CD8-positive, alpha-beta memory T cell (primary cell): ENCODE results near the gene FAM174C. TPM values are rescaled to one million over a fixed set of nuclear protein-coding genes. Genes with fewer than 3 reads are reported as not detected.

ENCODE experiments used
- CTCF ChIA-PET: fragments of 350-600 bp; sonication (Branson Sonifier 250); formaldehyde crosslinking; loops from one replicate; lab custom pipeline; 2021; ENCODE audit warnings: antibody characterized with exemption; lab: Charles Lee
- POLR2A ChIA-PET: fragments of 350-600 bp; sonication (Branson Sonifier 250); formaldehyde crosslinking; loops from one replicate; lab custom pipeline; 2021; ENCODE audit warnings: antibody characterized with exemption; lab: Charles Lee
- DNase-seq, 5 donors: peaks; one replicate each; pipeline versions ENCODE4 v3.0.0 to v3.0.0-alpha.2; 2020 to 2022; ENCODE audit warnings: mixed read lengths in 1 of 5
- H3K27ac ChIP-seq: one replicate; pipeline ENCODE4 v1.7.0; 2013; ENCODE audit warnings: low read depth, mild to moderate bottlenecking, low read length, moderate library complexity
- H3K27me3 ChIP-seq: 2 replicates; pipeline ENCODE4 v1.7.0; 2013; ENCODE audit warnings: low read length, mild to moderate bottlenecking; ENCODE audit not compliant: insufficient read depth, poor library complexity, severe bottlenecking
- H3K36me3 ChIP-seq: 2 replicates; pipeline ENCODE4 v1.7.0; 2013; ENCODE audit warnings: mild to moderate bottlenecking, low read length, moderate library complexity; ENCODE audit not compliant: insufficient read depth
- H3K4me1 ChIP-seq: 2 replicates; pipeline ENCODE4 v1.7.0; 2013; ENCODE audit warnings: mild to moderate bottlenecking, low read length, moderate library complexity; ENCODE audit not compliant: insufficient read depth
- H3K4me3 ChIP-seq: 2 replicates; pipeline ENCODE4 v1.7.0; 2013; ENCODE audit warnings: mild to moderate bottlenecking, low read length
- H3K9me3 ChIP-seq: 2 replicates; pipeline ENCODE4 v1.7.0; 2013; ENCODE audit warnings: mild to moderate bottlenecking, low read length
- H3K27ac Mint-ChIP-seq, 8 donors: one replicate each; pipeline ENCODE4 v1.8.0; 2020 to 2021; ENCODE audit warnings: mixed read lengths in 8 of 8, mild to moderate bottlenecking in 6 of 8, inconsistent platforms in 3 of 8, moderate library complexity in 3 of 8
- H3K27me3 Mint-ChIP-seq, 2 donors: one replicate each; pipeline ENCODE4 v1.8.0; 2020 to 2021; ENCODE audit warnings: mixed read lengths in 2 of 2, mild to moderate bottlenecking in 1 of 2, moderate library complexity in 1 of 2
- H3K36me3 Mint-ChIP-seq, 3 donors: one replicate each; pipeline ENCODE4 v1.8.0; 2020 to 2021; ENCODE audit warnings: mixed read lengths in 3 of 3, inconsistent platforms in 1 of 3, mild to moderate bottlenecking in 1 of 3
- H3K4me1 Mint-ChIP-seq, 3 donors: one replicate each; pipeline ENCODE4 v1.8.0; 2020 to 2021; ENCODE audit warnings: mixed read lengths in 3 of 3, inconsistent platforms in 1 of 3, mild to moderate bottlenecking in 1 of 3
- H3K4me3 Mint-ChIP-seq, 7 donors: one replicate each; pipeline ENCODE4 v1.8.0; 2020 to 2021; ENCODE audit warnings: mixed read lengths in 7 of 7, mild to moderate bottlenecking in 6 of 7, moderate library complexity in 4 of 7, inconsistent platforms in 2 of 7
- H3K9me3 Mint-ChIP-seq, 5 donors: one replicate each; pipeline ENCODE4 v1.8.0; 2020 to 2022; ENCODE audit warnings: mixed read lengths in 5 of 5, mild to moderate bottlenecking in 3 of 5, moderate library complexity in 2 of 5, inconsistent platforms in 1 of 5
- polyA plus RNA-seq: library from polyadenylated mRNA; unstranded; fragments of 300-500 nt; fragmentation: Illumina TruSeq; gene quantifications from one replicate; pipeline ENCODE4 v1.2.3, GENCODE V29; 2021
- total RNA-seq, 2 experiments: library from RNA; stranded (reverse); gene quantifications; one replicate each; pipeline ENCODE4 v1.2.3, GENCODE V29; 2021

Gene FAM174C
- total and polyA plus RNA-seq, 3 experiments from 2014 or later, result 100 to 113 (median 113) TPM

- peak in 2 of 5 donors; percentile 32 to 75 for DNase-seq
- H3K4me1 ChIP-seq, result peaks cover 64% of the 10 kb centered on the region
- Mint-ChIP-seq H3K36me3 (peaks cover 3 to 30% (median 6%) of the 10 kb centered on the region in 3 donors), H3K27ac (peak overlapping the region in 7 of 8 donors; percentile 29 to 98 (median 88)), H3K9me3 (no peaks in the 10 kb centered on the region), H3K4me1 (peaks cover 50 to 78% (median 51%) of the 10 kb centered on the region in 3 donors), H3K27me3 (peaks cover 0 to 8% of the 10 kb centered on the region in 2 donors), H3K4me3 (peak overlapping the region; percentile 22 to 88 (median 62))
- H3K4me3 ChIP-seq, result peak overlapping the region; percentile 37
- H3K27me3 ChIP-seq, result no peaks in the 10 kb centered on the region
- POLR2A ChIA-PET, result interaction anchor here (5.0 kb wide), 1 partner anchor 23 kb away, joined by 280 read pairs; no protein-coding TSS in a partner anchor
- CTCF ChIA-PET, result interaction anchor here (1.4 to 10.3 kb wide), 4 partner anchors 13 to 245 kb away, joined by 3 to 484 read pairs (median 54); partner anchors contain the start of gene ATP5F1D
- H3K27ac ChIP-seq, result no peak overlapping the region
- peaks cover 19% of the 10 kb centered on the region for H3K36me3 ChIP-seq
- H3K9me3 ChIP-seq, result no peaks in the 10 kb centered on the region
Measured at GRCh38 chr19:1267477-1268225, 7.7 kb upstream of the FAM174C start.

GRCh38 chr19:1268226-1269064 is 6.9 kb upstream of the FAM174C start:
- Histone ChIP-seq H3K27me3 (no peaks in the 10 kb centered on the region), H3K36me3 (peaks cover 27% of the 10 kb centered on the region), H3K4me1 (peaks cover 69% of the 10 kb centered on the region), H3K9me3 (no peaks in the 10 kb centered on the region), H3K4me3 (no peak overlapping the region), H3K27ac (no peak overlapping the region)
- Mint-ChIP-seq H3K36me3 (peaks cover 8 to 37% (median 11%) of the 10 kb centered on the region in 3 donors), H3K27me3 (peaks cover 0 to 8% of the 10 kb centered on the region in 2 donors), H3K4me3 (peak overlapping the region; percentile 74 to 92 (median 81)), H3K4me1 (peaks cover 51 to 78% (median 52%) of the 10 kb centered on the region in 3 donors), H3K9me3 (no peaks in the 10 kb centered on the region), H3K27ac (peak overlapping the region; percentile 89 to 98 (median 94))
- peak in 1 of 5 donors; percentile 63 for DNase-seq
- ChIA-PET POLR2A (interaction anchor here (0.5 to 5.0 kb wide), 47 partner anchors 9 to 1208 kb away, joined by 3 to 280 read pairs (median 4); partner anchors contain the start of genes ABCA7, ARHGAP45, ATP5F1D and CBARP), CTCF (interaction anchor here (0.7 to 10.3 kb wide), 8 partner anchors 9 to 104 kb away, joined by 3 to 484 read pairs (median 4); partner anchors contain the start of gene ATP5F1D)

DNA sequence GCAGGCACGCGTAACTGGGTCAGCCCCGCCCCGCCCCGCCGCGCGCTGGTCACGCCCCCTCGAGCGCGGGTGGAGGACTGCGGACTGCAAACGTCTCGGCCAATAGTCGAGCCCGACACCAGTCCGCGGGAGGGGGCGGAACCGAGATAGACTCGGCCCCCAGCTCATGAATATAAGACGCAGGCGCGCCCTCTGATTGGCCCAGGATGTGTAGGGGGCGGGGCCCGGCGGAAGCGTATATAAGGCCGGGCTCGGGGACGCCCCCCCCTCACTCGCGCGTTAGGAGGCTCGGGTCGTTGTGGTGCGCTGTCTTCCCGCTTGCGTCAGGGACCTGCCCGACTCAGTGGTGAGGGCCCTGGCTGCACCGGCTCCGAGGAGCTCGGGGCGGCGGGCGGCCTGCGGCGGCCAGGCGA is 6.3 kb upstream of the FAM174C start, which contains the start of gene CIRBP:
CIRBP (plus strand) TSS at position 268 of the 413 bp plus-strand sequence. CDS start 1,602 bp downstream, outside the sequence.
- H3K4me3 ChIP-seq, result peak within 1 kb of the TSS; percentile 99
- H3K36me3 ChIP-seq, result peaks cover 34% of the 10 kb centered on the region
- ChIA-PET CTCF (interaction anchor here (0.7 to 10.3 kb wide), 9 partner anchors 9 to 241 kb away, joined by 3 to 484 read pairs (median 4); partner anchors contain the start of gene ATP5F1D), POLR2A (interaction anchor here (0.5 to 5.0 kb wide), 48 partner anchors 9 to 1207 kb away, joined by 3 to 280 read pairs (median 4); partner anchors contain the start of genes ABCA7, ARHGAP45, ATP5F1D and CBARP)
- H3K9me3 Mint-ChIP-seq, result no peaks in the 10 kb centered on the region
- peaks cover 58 to 83% (median 58%) of the 10 kb centered on the region in 3 donors for H3K4me1 Mint-ChIP-seq
- H3K27ac Mint-ChIP-seq, result peak within 1 kb of the TSS; percentile 90 to 98 (median 94)
- peaks cover 14 to 44% (median 17%) of the 10 kb centered on the region in 3 donors for H3K36me3 Mint-ChIP-seq
- peaks cover 0 to 10% of the 10 kb centered on the region in 2 donors for H3K27me3 Mint-ChIP-seq
- H3K4me3 Mint-ChIP-seq, result peak within 1 kb of the TSS; percentile 86 to 92 (median 87)
- no peaks in the 10 kb centered on the region for H3K9me3 ChIP-seq
- H3K27ac ChIP-seq, result peak within 1 kb of the TSS; percentile 90
- no peaks in the 10 kb centered on the region for H3K27me3 ChIP-seq
- peaks cover 75% of the 10 kb centered on the region for H3K4me1 ChIP-seq
- DNase-seq, result peak; percentile 98 to 100 (median 99)

DNA sequence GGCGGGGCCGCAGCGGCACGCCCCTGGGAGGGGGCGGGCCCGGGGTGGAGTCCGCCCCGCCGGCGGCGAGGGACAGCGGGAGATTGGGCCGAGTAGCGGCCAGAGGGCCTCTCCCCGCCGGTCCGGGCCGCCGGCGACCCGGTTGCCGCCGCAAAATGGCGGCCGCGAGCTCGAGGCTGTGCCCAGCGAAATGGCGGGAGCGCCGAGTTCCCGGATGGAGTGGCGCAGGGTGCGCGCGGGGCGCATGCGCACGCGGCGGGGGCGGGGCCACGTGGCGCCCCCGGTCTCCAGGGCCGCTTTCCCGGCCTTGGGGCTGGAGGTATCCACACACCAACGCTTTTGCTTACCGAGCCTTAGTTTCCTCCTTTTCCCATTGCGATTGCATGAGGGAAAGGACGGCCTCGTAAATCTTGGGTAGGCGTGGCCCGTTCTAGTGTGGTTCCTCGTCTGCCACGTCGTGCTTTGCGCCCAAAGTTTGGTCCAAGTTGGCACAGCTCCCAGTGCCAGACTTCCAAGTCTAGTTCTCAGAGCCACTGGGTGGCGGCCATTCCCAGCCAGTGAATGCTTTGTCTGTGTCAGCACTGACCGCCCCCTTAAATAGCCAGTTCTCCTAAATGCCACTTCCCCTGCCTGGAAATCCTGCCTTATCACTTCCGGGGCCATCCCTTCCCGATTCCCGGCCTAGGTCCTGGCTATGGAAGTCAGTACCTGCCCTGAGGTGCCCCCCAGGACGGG is 5.7 kb upstream of the FAM174C start:
- H3K9me3 ChIP-seq, result no peaks in the 10 kb centered on the region
- peak overlapping the region; percentile 99 for H3K4me3 ChIP-seq
- H3K36me3 ChIP-seq, result peaks cover 39% of the 10 kb centered on the region
- peak; percentile 82 to 94 (median 86) for DNase-seq
- peaks cover 14 to 47% (median 17%) of the 10 kb centered on the region in 3 donors for H3K36me3 Mint-ChIP-seq
- CTCF ChIA-PET, result interaction anchor here (0.6 to 10.3 kb wide), 9 partner anchors 8 to 242 kb away, joined by 3 to 484 read pairs (median 4); partner anchors contain the start of gene ATP5F1D
- H3K27ac ChIP-seq, result peak overlapping the region; percentile 90
- POLR2A ChIA-PET, result interaction anchor here (0.6 to 5.0 kb wide), 33 partner anchors 9 to 1206 kb away, joined by 3 to 280 read pairs (median 5); partner anchors contain the start of genes ABCA7, ARHGAP45, ATP5F1D and CBARP
- no peaks in the 10 kb centered on the region for H3K27me3 ChIP-seq
- H3K27me3 Mint-ChIP-seq, result peaks cover 0 to 10% of the 10 kb centered on the region in 2 donors
- no peaks in the 10 kb centered on the region for H3K9me3 Mint-ChIP-seq
- H3K27ac Mint-ChIP-seq, result peak overlapping the region; percentile 86 to 98 (median 92)
- peaks cover 57 to 81% (median 58%) of the 10 kb centered on the region in 3 donors for H3K4me1 Mint-ChIP-seq
- peak overlapping the region; percentile 86 to 92 (median 87) for H3K4me3 Mint-ChIP-seq
- H3K4me1 ChIP-seq, result peaks cover 80% of the 10 kb centered on the region

DNA sequence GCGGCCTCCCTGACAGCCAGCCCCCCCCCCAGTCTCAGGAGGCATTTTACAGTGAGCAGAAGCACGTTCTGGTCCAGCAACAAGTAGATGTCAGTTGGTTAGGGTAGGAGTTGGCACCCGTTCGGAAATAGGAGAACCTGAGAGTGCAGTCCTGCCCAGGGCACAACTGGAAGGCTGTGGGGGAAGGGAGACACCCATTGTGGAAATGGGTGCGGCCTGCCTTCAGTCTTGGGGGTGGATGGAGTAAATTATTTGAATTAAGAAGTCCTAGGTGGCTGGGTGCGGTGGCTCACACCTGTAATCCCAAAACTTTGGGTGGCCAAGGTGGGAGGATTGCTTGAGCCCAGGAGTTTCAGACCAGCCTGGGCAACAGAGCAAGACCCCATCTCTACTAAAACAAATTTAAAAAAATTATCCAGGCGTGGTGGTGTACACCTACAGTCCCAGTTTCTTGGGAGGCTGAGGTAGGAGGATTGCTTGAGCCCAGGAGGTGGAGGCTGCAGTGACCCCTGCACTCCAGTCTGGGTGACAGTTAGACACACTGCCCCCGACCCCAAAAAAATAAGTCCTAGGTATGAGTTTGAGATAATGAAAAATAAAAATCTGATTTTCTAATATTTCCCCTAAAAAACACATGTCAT is 5.0 kb upstream of the FAM174C start:
- ChIA-PET CTCF (interaction anchor here (10.3 kb wide), 1 partner anchor 27 kb away, joined by 484 read pairs; the partner anchor contains the start of gene ATP5F1D), POLR2A (interaction anchor here (1.0 to 1.7 kb wide), 3 partner anchors 9 to 249 kb away, joined by 4 to 10 read pairs (median 5); partner anchors contain the start of genes RNU6-2 and TMEM259)
- Mint-ChIP-seq H3K27me3 (peaks cover 0 to 10% of the 10 kb centered on the region in 2 donors), H3K4me1 (peaks cover 53 to 76% (median 58%) of the 10 kb centered on the region in 3 donors), H3K4me3 (peak overlapping the region; percentile 86 to 92 (median 87)), H3K9me3 (no peaks in the 10 kb centered on the region), H3K27ac (peak overlapping the region; percentile 86 to 98 (median 92)), H3K36me3 (peaks cover 14 to 51% (median 17%) of the 10 kb centered on the region in 3 donors)
- DNase-seq, result no peak
- peak overlapping the region; percentile 90 for H3K27ac ChIP-seq
- H3K9me3 ChIP-seq, result no peaks in the 10 kb centered on the region
- peaks cover 79% of the 10 kb centered on the region for H3K4me1 ChIP-seq
- peaks cover 42% of the 10 kb centered on the region for H3K36me3 ChIP-seq
- H3K27me3 ChIP-seq, result no peaks in the 10 kb centered on the region
- H3K4me3 ChIP-seq, result peak overlapping the region; percentile 99

- H3K27ac ChIP-seq, result peak overlapping the region; percentile 90
- POLR2A ChIA-PET, result interaction anchor here (3.5 kb wide), 1 partner anchor 27 kb away, joined by 17 read pairs; no protein-coding TSS in a partner anchor
- H3K4me3 ChIP-seq, result peak overlapping the region; percentile 99
- Mint-ChIP-seq H3K4me3 (peak overlapping the region; percentile 86 to 92 (median 87)), H3K9me3 (no peaks in the 10 kb centered on the region), H3K36me3 (peaks cover 14 to 51% (median 17%) of the 10 kb centered on the region in 3 donors), H3K27me3 (peaks cover 0 to 10% of the 10 kb centered on the region in 2 donors), H3K27ac (peak overlapping the region; percentile 86 to 98 (median 93)), H3K4me1 (peaks cover 51 to 71% (median 55%) of the 10 kb centered on the region in 3 donors)
- peaks cover 76% of the 10 kb centered on the region for H3K4me1 ChIP-seq
- no peaks in the 10 kb centered on the region for H3K9me3 ChIP-seq
- no peak for DNase-seq
- H3K36me3 ChIP-seq, result peaks cover 42% of the 10 kb centered on the region
- CTCF ChIA-PET, result interaction anchor here (1.9 kb wide), 1 partner anchor 26 kb away, joined by 7 read pairs; no protein-coding TSS in a partner anchor
- no peaks in the 10 kb centered on the region for H3K27me3 ChIP-seq
Measured at GRCh38 chr19:1270854-1271527, 4.3 kb upstream of the FAM174C start.
